Stimulated activated CD8-positive, alpha-beta memory T cell treated with anti-CD3 and anti-CD28 coated beads, Interleukin-7, amount 100 ng/mL, for 1 hour (primary cell): ENCODE measurements around the gene TRAF1.

Source experiments
- DNase-seq, 2 donors: peaks; one replicate each; pipeline ENCODE4 v3.0.0-alpha.2; 2020; ENCODE audit warnings: low read depth in 2 of 2

Gene TRAF1

GRCh38 chr9:120905315-120906164, 21.1 kb downstream of the TRAF1 start:
- no peak for DNase-seq

- no peak for DNase-seq
These were observed 21.7 kb downstream of the TRAF1 start for GRCh38 chr9:120904978-120905301.

GRCh38 chr9:120904061-120904977, 22.3 kb downstream of the TRAF1 start:
- DNase-seq, result no peak

- no peak for DNase-seq
These were observed 23.7 kb downstream of the TRAF1 start for GRCh38 chr9:120902569-120903535.

GRCh38 chr9:120901755-120902568, 24.6 kb downstream of the TRAF1 start:
- DNase-seq, result no peak

- DNase-seq, result no peak
These were observed 25.8 kb downstream of the TRAF1 start for GRCh38 chr9:120900824-120901223.

GRCh38 chr9:120899490-120900068, 27.0 kb downstream of the TRAF1 start:
- no peak for DNase-seq

- DNase-seq, result no peak
These were observed 28.2 kb downstream of the TRAF1 start for GRCh38 chr9:120898396-120898795.

GRCh38 chr9:120895951-120896350, 30.6 kb downstream of the TRAF1 start:
- DNase-seq, result no peak

GRCh38 chr9:120894321-120895148, 32.1 kb downstream of the TRAF1 start:
- DNase-seq, result no peak

- no peak for DNase-seq
These were observed 32.8 kb downstream of the TRAF1 start for GRCh38 chr9:120893611-120894307.

GRCh38 chr9:120892748-120893610, 33.6 kb downstream of the TRAF1 start:
- no peak for DNase-seq

- DNase-seq, result no peak
These were observed 34.5 kb downstream of the TRAF1 start for GRCh38 chr9:120891884-120892747.

- no peak for DNase-seq
These were observed 35.2 kb downstream of the TRAF1 start for GRCh38 chr9:120891245-120891883.

- no peak for DNase-seq
These were observed 36.0 kb downstream of the TRAF1 start for GRCh38 chr9:120890320-120891244.
